GM18502 (cell line): ENCODE data around the gene RNF111.

ENCODE experiments used
- ATAC-seq: cut with Tn5 transposase; IDR thresholded peaks from one replicate; pipeline ENCODE4 v1.9.1; 2021; ENCODE audit warnings: mild to moderate bottlenecking; ENCODE audit not compliant: unreplicated experiment, poor library complexity

Gene RNF111

GRCh38 chr15:58987491-58988005, at the start of gene RNF111:
TSS of gene RNF111 (plus strand) at chr15:58987663. CDS start at chr15:59030823, 43,160 bp downstream.
- peak; percentile 75 for ATAC-seq

GRCh38 chr15:58947179-58947578, 40.3 kb upstream of the RNF111 start:
- no peak for ATAC-seq

- ATAC-seq = no peak
These were observed 36.0 kb upstream of the RNF111 start for GRCh38 chr15:58951388-58952007.

- ATAC-seq = no peak
These were observed 34.7 kb upstream of the RNF111 start for GRCh38 chr15:58952751-58953150.

GRCh38 chr15:58957101-58957973, 30.1 kb upstream of the RNF111 start:
- peak; percentile 59 for ATAC-seq

- no peak for ATAC-seq
These were observed 28.7 kb upstream of the RNF111 start for GRCh38 chr15:58958811-58959210.

GRCh38 chr15:58962136-58962535, 25.3 kb upstream of the RNF111 start:
- no peak for ATAC-seq

- no peak for ATAC-seq
These were observed 24.5 kb upstream of the RNF111 start for GRCh38 chr15:58962662-58963565.

- no peak for ATAC-seq
These were observed 20.8 kb upstream of the RNF111 start for GRCh38 chr15:58966698-58967097.

GRCh38 chr15:58967479-58967878, 20.0 kb upstream of the RNF111 start:
- no peak for ATAC-seq

- ATAC-seq = no peak
These were observed 9.6 kb upstream of the RNF111 start for GRCh38 chr15:58977887-58978286.

- no peak for ATAC-seq
These were observed 7.0 kb upstream of the RNF111 start for GRCh38 chr15:58980351-58980939.

- ATAC-seq = no peak
These were observed 5.5 kb upstream of the RNF111 start for GRCh38 chr15:58981808-58982475.

GRCh38 chr15:58983261-58983660, 4.2 kb upstream of the RNF111 start:
- ATAC-seq = no peak

- ATAC-seq = no peak
These were observed 2.0 kb upstream of the RNF111 start for GRCh38 chr15:58985443-58985842.

GRCh38 chr15:58987036-58987435, 427 bp upstream of the RNF111 start:
- ATAC-seq = no peak

- ATAC-seq = peak; percentile 51
These were observed 733 bp downstream of the RNF111 start for GRCh38 chr15:58988006-58988785.

GRCh38 chr15:58992181-58992580, 4.7 kb downstream of the RNF111 start:
- ATAC-seq = no peak
